MG63 (cell line): Measurements from ENCODE around the gene COX6B2. TPM values are rescaled to one million over a fixed set of nuclear protein-coding genes. Genes with fewer than 3 reads are reported as not detected.

Source experiments
- total RNA-seq: library from RNA; depleted of rRNA; stranded (reverse); fragments of >200 nt; shearing (Covaris generic); gene quantifications from 2 replicates; pipeline ENCODE4 v1.2.3, GENCODE V29; 2014; ENCODE audit warnings: low replicate concordance; rRNA removed

Gene COX6B2
- total RNA-seq, 1 experiment from 2014 or later, result not detected

Other genes with a start within 250 kb of the COX6B2 start
- 76.0 and 81.1 TPM in 2 replicates for gene PPP1R12C, start 237.1 kb downstream of the COX6B2 start, total RNA-seq
- 1.7 TPM in 1 of 2 replicates, not detected in the other for gene TNNT1, start 205.5 kb downstream of the COX6B2 start, total RNA-seq
- not detected in 2 replicates for gene TNNI3, start 197.0 kb downstream of the COX6B2 start, total RNA-seq
- 2.7 TPM in 1 of 2 replicates, not detected in the other for gene DNAAF3, start 188.1 kb downstream of the COX6B2 start, total RNA-seq
- not detected in 2 replicates for gene SYT5, start 174.4 kb downstream of the COX6B2 start, total RNA-seq
- gene PTPRH, start 145.2 kb downstream of the COX6B2 start, total RNA-seq, result 3.9 and 11.8 TPM in 2 replicates
- 0.16 TPM in 1 of 2 replicates, not detected in the other for gene TMEM86B, start 126.0 kb downstream of the COX6B2 start, total RNA-seq
- 59.5 and 102 TPM in 2 replicates for gene PPP6R1, start 95.7 kb downstream of the COX6B2 start, total RNA-seq
- 64.6 and 122 TPM in 2 replicates for gene HSPBP1, start 74.6 kb downstream of the COX6B2 start, total RNA-seq
- 0.89 TPM in 1 of 2 replicates, not detected in the other for gene BRSK1, start 70.7 kb downstream of the COX6B2 start, total RNA-seq
- not detected in 2 replicates for gene TMEM150B, start 29.4 kb downstream of the COX6B2 start, total RNA-seq
- 2.8 and 11.1 TPM in 2 replicates for gene KMT5C, start 14.8 kb downstream of the COX6B2 start, total RNA-seq
- gene GARIN5B, start 8.5 kb upstream of the COX6B2 start, total RNA-seq, result not detected in 2 replicates
- 0.95 TPM in 1 of 2 replicates, not detected in the other for gene IL11, start 15.7 kb upstream of the COX6B2 start, total RNA-seq
- gene TMEM190, start 22.1 kb upstream of the COX6B2 start, total RNA-seq, result not detected in 2 replicates
- gene TMEM238, start 29.6 kb upstream of the COX6B2 start, total RNA-seq, result 3.5 TPM in 1 of 2 replicates, not detected in the other
- gene RPL28, start 31.2 kb upstream of the COX6B2 start, total RNA-seq, result 127 and 409 TPM in 2 replicates
- 369 and 440 TPM in 2 replicates for gene UBE2S, start 53.1 kb upstream of the COX6B2 start, total RNA-seq
- not detected in 2 replicates for gene SHISA7, start 88.6 kb upstream of the COX6B2 start, total RNA-seq
- 149 and 180 TPM in 2 replicates for gene ISOC2, start 106.9 kb upstream of the COX6B2 start, total RNA-seq
- gene C19orf85, start 110.0 kb upstream of the COX6B2 start, total RNA-seq, result not detected in 2 replicates
- gene ZNF628, start 121.9 kb upstream of the COX6B2 start, total RNA-seq, result 3.1 and 4.0 TPM in 2 replicates
- 19.7 and 35.1 TPM in 2 replicates for gene NAT14, start 130.5 kb upstream of the COX6B2 start, total RNA-seq
- gene SSC5D, start 133.7 kb upstream of the COX6B2 start, total RNA-seq, result 1.4 TPM in 1 of 2 replicates, not detected in the other
- 0.20 TPM in 1 of 2 replicates, not detected in the other for gene SBK2, start 182.4 kb upstream of the COX6B2 start, total RNA-seq
- gene SBK3, start 190.8 kb upstream of the COX6B2 start, total RNA-seq, result 0.43 TPM in 1 of 2 replicates, not detected in the other
- 7.2 and 8.6 TPM in 2 replicates for gene ZNF579, start 226.1 kb upstream of the COX6B2 start, total RNA-seq
- gene FIZ1, start 244.8 kb upstream of the COX6B2 start, total RNA-seq, result 2.9 and 4.0 TPM in 2 replicates
- gene ZNF524, start 245.6 kb upstream of the COX6B2 start, total RNA-seq, result 7.9 and 22.4 TPM in 2 replicates